Loucy (cell line): ENCODE results near the gene HOXD8.

Experiments
- CTCF ChIP-seq: fragments of 200-600 bp; sonication (generic); conservative IDR thresholded peaks from 2 replicates; pipeline ENCODE4 v1.5.1; 2014; ENCODE audit warnings: mild to moderate bottlenecking, antibody characterized with exemption, low read length
- EZH2phosphoT487 ChIP-seq: fragments of 200-600 bp; IDR thresholded peaks from 2 replicates; pipeline ENCODE4 v1.6.1; 2018; ENCODE audit warnings: antibody characterized with exemption, mild to moderate bottlenecking, moderate library complexity, borderline replicate concordance

DNA sequence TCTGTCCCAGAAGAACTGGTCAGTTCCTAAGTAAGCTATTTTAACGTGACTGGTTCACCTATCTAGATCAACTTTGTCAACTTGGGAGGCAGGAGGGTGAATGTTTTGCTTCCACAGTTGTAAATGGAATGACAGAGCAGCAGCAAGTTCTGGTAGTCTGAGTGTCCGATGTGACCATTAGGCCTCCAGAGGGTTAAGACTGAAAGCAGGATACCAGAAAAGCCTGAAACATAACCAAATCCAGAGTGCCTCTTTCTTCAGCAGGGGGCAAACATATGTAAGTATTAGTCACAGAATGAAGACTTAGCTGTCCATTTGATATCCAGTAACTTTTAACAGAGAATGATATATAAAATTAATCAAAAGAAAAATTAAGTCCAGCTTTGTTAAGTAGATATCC is 36.8 kb downstream of the HOXD8 start:
- no peak for TF ChIP-seq CTCF
- TF ChIP-seq EZH2phosphoT487 = no peak
